HG02623 (cell line): Measurements from ENCODE around the gene ACSF3.

Experiments used
- ATAC-seq: cut with Tn5 transposase; IDR thresholded peaks from one replicate; pipeline ENCODE4 v1.9.1; 2021; ENCODE audit warnings: moderate library complexity; ENCODE audit not compliant: unreplicated experiment

Gene ACSF3

DNA sequence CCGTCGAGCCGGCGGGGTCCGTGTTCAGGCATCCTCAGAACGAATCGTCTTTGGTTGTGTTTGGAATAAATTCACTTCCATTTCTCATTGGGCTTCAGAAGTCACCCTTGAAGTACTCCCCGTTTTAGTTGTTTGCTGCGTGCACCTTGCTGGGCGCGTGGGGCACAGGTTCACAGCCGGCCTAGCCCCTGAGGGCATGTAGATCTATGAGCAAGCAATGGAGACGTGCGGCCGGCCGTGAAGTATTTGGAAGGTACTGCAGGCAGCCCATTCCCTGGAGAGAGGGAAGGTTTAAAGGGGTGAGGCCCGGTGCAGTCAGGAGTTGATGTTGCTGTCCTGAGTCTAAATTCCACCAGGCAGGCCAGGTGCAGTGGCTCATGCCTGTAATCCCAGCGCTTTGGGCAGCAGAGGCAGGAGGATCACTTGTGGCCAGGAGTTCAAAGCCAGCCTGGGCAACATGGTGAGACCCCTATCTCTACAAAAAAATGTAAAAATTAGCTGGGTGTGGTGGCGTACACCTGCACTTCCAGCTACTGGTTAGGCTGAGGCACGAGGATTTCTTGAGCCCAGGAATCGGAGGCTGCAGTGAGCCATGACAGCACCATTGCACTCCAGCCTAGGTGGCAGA, 714 bp downstream of the ACSF3 start:
- ATAC-seq: no peak

DNA sequence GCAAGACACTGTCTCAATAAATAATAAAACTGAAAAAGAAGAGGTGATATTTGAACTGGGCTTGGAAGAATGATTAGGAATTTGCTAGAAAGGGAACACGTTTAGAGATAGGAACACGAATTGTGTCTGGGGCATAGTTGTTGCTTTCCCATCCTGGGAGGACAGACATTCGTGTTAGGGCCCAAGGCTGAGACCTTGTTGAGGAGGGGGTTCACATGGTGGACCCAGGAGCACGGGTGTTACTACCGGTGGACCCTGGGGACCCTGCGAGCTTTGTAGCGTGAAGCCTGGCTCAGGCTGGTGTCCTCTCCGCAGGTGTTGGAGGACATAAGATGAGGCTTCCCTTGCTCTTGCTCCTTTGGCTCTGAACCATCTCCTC, 1.2 kb downstream of the ACSF3 start:
- no peak for ATAC-seq

DNA sequence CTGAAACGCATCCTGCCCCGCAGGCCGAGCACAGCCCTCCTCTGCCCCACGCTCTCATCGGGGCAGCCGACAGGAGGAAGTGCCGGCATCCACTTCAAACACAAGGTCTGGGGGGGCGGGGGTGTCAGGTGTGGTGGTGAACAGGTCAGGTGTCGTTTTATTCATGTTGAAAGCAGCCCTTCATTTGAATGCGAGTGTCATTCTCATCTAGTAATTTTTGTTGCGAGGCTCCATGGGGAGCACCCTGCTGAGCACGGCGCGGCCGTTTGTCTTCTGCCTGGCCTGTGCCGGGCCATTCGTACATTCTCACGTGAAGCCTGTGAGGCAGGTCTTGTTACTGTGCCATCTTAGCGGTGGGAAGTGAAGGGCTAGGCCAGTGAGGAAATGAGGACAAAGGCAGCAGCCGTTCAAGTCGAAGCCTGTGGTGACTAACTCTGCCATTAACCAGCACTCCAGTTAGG, 1.9 kb downstream of the ACSF3 start:
- ATAC-seq: no peak

DNA sequence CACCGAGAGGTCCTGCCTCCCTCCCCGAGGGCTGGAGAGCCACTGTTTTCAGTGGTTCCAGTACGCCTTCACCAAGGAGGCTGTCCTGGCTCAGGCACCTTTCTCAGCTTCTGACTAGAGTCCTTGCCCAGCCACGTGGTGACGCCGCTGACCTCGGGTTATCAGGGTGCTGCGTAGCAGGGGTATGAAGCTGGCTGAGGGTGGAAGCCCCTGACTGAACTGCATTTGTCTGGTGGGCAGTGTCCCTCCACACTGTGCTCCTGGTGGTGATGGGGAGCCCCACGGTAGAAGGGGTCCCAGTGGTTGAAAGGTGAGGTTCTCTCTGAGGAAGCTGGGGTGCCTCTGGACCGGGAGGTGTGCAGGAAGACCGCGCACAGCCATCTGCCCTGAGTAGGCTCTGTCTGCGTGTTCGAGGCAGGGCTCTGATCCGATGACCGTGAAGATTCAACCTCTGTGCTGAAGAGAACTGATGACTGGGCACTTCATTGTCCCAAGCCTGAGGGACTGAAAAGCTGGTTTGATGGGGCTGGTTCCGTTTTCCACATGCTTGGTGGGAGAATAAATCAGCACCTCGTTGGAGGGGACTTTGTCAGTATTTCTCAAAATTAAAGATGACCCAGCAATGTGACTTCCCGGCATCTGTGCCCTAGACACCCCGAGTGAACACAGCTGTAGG, 2.5 kb downstream of the ACSF3 start:
- ATAC-seq: no peak

DNA sequence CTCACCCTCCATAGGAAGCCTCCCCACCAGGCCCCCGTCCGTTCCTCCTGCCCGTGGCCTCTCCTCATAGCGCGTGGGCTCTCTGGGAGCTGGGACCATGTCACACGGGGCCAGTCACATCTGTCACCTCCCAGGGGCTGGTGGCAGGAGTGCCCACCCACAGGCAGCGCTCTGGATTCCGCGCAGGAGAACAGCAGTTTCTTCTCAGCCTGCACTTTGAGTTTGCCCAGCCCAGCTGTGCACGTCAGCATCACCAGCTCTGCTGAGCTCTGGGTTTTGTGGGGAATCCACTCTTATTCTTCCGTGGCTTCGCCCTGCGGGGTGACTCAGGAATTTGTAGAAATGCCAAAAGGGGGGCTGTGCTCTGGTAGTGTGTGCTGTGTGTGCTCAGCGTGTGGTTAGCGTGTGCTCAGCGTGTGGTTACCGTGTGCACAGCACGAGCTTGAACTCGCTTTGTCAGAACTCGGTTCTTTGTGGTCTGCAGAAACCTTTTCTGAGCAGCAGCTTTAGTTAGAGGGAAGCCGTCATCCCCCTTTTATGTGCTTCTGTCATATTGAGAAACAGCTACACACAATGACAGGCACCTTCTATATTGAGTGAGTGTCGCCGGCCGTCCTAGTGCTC, 3.2 kb downstream of the ACSF3 start:
- ATAC-seq: no peak

DNA sequence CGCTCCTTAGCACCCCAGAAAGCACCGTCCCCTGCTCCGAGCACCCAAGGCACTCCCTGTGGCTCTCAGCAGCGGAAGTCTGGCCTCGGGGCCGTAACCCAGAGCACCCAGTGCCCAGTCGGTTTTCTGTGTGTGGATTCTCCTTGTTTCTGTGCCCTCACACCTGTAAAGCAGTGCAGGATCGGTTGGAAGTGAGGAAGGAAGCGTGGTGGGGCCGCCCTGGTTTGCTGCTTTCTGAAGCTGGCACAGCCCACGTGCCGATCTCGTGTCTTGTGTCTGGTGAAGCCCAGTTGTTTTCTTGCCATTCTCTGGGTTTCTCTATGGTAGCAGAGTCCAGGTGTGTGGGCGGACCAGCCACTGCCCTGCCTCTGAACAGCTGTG, 3.7 kb downstream of the ACSF3 start:
- no peak for ATAC-seq

DNA sequence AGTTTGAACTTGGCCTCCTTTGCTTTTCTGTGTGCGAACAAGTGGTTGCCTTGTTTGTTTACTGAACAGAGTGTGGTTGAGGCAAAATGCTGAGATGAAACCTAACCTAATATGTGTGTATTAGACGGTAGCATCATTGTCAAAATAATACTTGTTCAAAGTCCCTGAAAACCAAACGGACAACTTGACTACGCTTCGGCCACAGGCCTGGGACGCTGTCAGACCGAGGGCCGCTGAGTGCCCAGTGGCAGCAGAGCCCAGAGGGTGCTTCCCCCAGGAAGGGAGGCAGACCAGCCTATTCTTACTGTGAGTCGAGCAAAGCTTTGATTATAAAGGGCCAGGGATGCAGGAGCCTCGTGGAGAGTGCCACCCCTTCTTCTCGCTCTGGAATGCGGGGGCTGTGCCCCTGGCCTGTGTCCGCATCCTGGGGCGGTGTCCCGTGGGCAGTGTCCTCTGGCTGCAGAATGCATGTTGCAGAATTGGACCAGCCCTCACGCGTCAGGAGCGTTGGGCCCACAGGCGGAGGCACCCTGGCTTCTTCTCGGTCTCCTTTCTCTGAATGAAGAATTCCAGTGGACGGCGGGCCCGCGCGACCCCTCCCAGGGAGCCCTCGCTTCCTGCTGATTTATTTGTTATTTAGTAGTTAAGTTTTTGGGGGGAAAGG, 5.2 kb downstream of the ACSF3 start:
- no peak for ATAC-seq

DNA sequence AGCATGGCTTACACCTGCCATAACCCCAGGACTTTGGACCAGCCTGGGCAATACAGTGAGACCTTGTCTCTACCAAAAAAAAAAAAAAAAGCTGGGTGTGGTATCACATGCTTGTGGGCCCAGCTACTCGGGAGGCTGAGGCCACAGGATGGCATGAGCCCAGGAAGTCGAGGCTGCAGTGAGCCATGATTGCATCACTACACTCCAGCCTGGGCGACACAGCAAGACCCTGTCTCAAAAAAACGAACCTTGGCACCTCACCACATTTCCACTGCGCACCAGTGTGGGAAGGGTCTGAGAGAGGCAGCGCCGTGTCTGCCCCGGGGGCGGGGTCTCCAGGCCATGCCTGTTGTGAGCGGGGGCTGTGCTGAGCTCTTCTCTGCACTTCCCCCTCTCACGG, 6.3 kb downstream of the ACSF3 start:
- ATAC-seq: no peak

DNA sequence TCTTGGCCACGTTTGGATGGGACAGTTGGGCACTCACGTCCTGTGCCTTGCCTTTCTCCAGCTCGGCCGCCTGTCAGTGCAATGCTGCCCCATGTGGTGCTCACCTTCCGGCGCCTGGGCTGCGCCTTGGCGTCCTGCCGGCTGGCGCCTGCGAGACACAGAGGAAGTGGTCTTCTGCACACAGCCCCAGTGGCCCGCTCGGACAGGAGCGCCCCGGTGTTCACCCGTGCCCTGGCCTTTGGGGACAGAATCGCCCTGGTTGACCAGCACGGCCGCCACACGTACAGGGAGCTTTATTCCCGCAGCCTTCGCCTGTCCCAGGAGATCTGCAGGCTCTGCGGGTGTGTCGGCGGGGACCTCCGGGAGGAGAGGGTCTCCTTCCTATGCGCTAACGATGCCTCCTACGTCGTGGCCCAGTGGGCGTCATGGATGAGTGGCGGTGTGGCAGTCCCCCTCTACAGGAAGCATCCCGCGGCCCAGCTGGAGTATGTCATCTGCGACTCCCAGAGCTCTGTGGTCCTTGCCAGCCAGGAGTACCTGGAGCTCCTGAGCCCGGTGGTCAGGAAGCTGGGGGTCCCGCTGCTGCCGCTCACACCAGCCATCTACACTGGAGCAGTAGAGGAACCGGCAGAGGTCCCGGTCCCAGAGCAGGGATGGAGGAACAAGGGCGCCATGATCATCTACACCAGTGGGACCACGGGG, 7.1 kb downstream of the ACSF3 start:
- ATAC-seq: no peak

DNA sequence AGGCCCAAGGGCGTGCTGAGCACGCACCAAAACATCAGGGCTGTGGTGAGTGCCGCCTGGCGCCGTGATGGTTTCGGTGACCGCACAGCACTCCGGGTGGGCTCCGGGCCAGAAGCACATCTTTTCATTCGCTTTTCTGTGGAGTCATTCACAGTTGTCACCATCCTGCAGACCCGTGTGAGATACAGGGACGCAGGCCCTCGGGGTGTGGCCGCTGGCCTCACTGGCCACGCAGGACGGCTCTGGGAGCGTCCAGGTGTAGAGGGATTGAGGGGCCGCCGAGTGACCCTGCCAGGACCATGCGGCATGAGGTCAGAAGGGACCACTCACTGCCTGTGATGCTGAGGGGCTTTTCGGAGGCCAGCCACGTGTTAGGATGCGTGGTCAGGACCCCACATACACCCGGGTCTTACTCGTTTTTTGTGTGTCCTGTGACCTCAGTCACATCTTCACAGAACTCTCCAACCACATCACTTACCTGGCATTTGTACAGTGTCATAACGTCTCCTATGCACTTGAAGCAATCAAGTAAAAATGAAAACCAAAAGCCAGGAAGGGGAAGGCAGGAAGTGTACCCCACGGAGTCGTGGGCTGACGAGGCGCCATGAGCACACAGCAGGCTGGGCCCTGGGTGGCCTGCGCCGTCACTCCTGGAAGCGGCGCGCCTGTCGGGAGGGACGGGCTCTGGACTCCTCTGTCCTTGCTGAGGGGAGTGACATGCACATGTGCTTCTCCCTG, 7.8 kb downstream of the ACSF3 start:
- no peak for ATAC-seq

DNA sequence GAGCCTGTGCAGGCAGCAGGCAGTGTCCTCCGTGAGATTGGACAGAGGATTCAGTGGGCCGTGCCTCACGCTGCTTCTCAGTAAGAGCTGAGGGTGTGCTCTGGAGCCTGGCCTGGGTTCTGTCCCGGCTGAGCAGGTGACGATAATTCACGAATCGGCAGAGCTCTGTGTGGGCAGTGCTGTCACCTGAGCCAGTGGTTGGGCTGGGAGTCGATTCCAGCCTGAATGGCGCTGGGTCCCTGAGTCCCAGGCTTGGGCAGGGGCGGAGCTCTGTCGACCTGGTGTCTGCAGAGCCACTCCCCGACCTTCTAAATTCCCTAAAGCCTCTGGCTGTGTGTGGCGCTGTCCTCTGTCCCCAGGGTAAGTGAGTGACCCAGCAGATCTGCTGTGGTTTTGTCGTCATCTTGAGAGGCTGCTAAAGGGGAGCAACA, 8.4 kb downstream of the ACSF3 start:
- ATAC-seq: no peak

DNA sequence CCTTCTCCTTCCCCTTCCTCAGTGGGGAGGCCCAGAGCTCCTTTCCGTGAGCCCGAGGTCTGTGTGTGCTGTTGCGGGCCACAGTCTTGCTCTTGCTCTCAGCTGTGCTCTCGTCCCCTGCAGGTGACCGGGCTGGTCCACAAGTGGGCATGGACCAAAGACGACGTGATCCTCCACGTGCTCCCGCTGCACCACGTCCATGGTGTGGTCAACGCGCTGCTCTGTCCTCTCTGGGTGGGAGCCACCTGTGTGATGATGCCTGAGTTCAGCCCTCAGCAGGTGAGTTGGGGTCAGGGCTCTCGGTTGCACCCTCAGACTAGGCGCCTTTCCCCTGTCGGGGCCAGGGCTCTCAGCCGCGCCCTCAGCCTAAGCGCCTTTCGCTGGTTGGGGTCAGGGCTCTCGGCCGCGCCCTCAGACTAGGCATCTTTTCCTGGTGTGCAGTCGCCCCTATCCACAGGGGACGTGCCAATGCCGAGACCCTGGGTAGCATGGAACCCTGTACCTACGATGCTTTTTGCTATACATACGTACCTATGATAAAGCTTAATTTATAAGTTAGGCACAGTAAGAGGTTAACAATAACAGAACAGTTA, 8.9 kb downstream of the ACSF3 start:
- no peak for ATAC-seq

DNA sequence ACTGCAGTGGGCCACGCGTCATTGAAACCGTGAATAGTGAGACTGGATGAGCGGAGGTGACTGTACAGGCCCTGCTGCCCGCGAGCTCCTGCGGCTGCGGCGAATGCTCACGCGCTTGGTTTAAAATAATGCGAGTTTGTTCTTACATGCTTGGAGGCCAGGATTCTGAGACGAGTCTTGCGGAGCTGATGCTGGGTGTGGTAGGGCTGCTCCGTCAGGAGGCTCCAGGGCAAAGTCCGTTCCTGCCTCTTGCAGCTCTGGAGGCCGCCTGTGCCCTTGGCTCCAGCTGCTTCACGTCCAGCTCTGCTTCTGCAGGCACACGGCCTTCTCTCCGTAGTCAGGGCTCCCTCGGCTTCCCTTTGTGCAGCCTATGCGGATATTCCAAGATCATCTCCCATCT, 9.5 kb downstream of the ACSF3 start:
- ATAC-seq: no peak

DNA sequence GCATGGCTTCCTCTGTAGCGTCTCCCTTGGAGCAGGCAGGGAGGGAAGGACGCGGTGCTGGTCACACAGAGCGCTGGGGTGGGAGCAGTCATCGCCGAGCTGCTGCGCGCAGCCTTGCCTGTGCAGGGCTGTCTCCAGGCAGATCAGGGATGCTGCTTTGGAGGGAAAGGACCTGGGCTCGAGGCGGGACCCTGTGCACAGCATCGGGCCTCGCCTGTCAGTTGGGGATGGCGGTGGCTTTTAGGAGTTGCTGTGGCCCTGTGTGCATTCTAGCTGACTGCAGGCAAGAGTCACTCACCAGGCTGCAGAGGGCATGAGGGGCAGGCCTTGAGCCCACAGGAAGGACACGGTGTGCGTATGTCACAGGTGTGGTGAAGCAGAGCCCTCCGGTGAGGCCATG, 10.1 kb downstream of the ACSF3 start:
- ATAC-seq: no peak

DNA sequence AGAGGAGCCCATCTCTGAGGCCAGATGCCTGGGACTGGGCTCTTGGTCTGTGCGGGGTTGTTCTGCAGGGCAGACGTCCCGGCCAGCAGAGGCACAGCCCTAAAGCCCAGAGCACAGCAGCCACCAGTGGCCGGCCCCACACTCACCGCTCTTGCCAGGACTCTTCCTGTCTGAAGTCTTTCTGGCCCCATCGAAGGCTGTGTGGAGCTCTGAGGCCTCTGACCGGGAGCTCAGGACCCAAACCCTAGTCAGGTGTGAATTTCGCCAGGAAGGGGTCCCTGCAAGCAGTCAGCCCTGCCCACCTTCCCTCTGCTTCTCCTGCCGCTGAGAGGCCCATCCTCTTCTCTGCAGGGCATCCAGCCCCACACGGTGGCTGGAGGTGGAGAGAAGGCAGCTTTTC, 10.7 kb downstream of the ACSF3 start:
- ATAC-seq: no peak

DNA sequence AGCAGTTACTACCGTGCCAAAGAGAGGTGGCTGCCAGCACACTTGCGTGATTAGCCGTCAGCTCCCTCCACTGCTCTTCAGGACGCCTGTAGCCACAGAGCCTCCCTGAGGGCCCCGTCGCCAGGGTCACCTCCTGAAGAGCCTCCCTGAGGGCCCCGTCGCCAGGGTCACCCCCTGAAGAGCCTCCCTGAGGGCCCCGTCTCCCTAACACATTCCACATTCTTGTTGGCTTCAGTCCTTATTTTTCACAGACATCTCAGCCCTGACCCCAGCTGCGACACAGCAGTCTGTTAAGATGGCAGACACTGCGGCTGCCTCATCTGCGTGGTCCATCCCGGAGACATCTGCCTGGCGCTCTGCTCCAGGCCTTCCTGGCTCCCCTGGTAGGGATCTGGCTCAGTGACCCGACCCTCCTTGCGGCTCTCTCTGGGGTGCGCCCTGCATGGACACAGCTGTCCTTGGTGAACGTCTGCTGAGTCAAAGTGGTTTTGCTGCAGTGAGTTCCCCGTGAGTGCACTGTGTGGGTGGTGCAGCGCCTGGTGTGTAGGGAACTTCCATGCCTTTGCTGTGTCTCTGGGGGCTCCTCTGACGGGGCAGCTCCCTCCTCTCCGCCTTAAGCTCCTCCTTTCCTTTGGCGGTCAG, 11.4 kb downstream of the ACSF3 start:
- ATAC-seq: no peak

DNA sequence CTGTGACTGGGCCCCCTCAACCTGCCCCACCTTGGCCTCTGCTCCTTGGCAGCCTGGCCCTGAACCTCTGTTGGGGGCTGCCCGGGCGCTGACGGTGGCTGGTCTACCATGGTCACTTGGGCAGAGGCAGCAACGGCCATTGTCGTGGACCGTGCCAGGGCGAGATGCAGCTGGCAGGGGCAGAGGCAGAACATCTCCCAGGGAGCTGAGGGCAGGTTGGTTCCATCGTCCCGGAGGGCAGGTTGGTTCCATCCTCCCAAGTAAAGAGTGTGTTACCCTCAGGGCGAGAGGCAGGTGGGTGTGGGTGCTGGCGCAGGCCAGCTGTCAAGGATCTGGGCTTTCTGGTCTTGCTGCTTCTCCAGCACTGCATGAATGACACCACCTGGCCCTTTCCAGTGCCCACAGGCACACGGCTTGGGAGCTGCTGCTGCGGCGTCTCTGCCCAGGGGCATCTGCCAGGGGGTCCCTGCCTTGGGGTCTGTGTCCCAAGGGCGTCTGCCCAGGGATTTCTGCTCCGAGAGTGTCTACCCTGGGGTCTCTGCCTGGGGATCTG, 12.0 kb downstream of the ACSF3 start:
- no peak for ATAC-seq

DNA sequence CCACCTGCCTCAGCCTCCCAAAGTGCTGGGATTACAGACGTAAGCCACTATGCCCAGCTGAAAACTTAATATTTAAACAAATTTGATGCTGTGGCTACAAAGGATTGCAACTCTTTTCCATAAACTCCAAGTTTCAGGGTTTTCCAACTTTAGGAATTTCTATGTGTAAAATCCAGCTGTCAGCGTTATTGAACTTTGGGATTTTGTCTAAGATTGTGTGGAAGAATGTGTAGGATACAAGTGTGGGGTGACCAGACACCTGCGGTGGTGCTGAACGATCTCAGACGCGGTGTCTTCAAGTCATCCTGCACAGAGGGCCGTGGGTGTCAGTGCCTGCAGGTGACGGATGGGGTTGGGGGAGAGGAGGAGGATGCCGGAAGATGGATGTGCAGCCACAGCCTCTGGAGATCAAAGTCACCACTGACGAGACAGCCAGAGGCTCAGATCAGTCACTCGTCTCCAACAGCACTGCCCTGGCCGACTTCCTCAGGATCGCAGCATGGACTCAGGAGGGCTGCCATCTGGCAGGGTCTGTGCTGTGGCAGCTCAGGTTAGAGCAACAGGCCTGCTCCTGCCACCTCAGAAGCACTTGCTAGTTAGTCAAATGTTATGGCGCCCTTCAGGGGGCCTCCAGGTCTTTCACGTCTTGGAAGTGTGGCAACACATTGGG, 13.0 kb downstream of the ACSF3 start:
- ATAC-seq: no peak

DNA sequence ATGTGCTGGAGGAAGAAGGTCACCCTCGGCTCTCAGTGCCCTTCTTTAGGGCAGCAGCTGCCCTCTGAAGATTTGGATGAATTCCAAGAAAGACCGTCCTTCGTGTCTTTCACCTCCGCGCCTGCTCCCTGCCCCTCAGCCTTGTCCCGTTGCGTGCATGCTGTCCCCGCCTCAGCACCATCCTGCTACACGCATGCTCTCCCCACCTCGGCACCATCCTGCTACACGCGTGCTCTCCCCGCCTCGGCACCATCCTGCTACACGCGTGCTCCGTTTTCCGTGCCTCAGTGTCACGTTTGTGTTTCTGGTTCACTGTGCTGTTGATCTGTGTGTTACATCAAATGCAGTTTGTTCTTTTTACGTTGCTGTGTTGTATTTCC, 13.5 kb downstream of the ACSF3 start:
- ATAC-seq: no peak
